Measurements from ENCODE around the gene SUCNR1. TPM values are rescaled to one million over a fixed set of nuclear protein-coding genes. Genes with fewer than 3 reads are reported as not detected.

SUCNR1 gene
- total RNA-seq, 1 experiment from 2014 or later: not detected

DNA sequence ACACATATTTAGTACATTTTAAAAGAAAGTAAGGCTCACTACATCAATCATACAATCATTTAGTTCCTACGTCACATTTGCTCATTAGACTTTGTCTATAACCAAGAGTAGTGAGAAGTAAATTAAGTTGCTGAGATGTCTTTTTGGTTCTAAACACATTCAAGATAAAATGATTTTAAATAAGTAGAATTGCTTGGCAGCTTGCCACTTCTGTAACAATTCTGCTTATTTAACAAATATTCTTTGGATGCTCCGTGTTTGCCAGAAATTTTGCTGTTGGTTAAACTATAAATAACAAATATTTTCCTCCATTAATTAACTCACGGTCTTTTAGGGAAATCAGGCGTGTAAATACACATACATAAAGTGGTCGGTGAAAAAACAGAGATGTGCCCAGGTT lies 18.3 kb downstream of the SUCNR1 start:
- Mint-ChIP-seq H3K9me3 (peaks cover 0 to 3% of the 10 kb centered on the region in 2 experiments; a peak in 1 of 5 replicates), H3K4me3 (no peak overlapping the region), H3K27ac (no peak overlapping the region; a peak in 1 of 7 replicates), H3K27me3 (ENCODE audit: low read depth) (peaks cover 4% of the 10 kb centered on the region; the same call in 1 of the 2 replicates), H3K4me1 (peaks cover 13 to 17% of the 10 kb centered on the region in 2 experiments), H3K36me3 (ENCODE audit: insufficient read depth in 1 of 3, low read depth in 3 of 3) (no peaks in the 10 kb centered on the region; a peak in 1 of 7 replicates)
- no peak overlapping the region for H3K14ac ChIP-seq (ENCODE audit: insufficient read depth, low read length)
- H3K18ac ChIP-seq (ENCODE audit: insufficient read length, low read depth, low read length): no peak overlapping the region
- H3K79me1 ChIP-seq (ENCODE audit: insufficient read depth, low read depth, low read length, poor library complexity, severe bottlenecking): no peaks in the 10 kb centered on the region
- no peaks in the 10 kb centered on the region for H3K4me1 ChIP-seq (ENCODE audit: insufficient read depth, low read length)
- H2AK5ac ChIP-seq (ENCODE audit: insufficient read length, low read length): no peak overlapping the region
- no peaks in the 10 kb centered on the region for H4K20me1 ChIP-seq (ENCODE audit: control insufficient read depth, insufficient read depth, insufficient read length)
- no peak overlapping the region for H3K56ac ChIP-seq (ENCODE audit: insufficient read length, low read depth, low read length)
- H3K27ac ChIP-seq (ENCODE audit: insufficient read length, low read depth, low read length): no peak overlapping the region
- H3K27me3 ChIP-seq (ENCODE audit: insufficient read depth, low read length): no peaks in the 10 kb centered on the region
- no peak overlapping the region for H3K9ac ChIP-seq (ENCODE audit: extremely low read depth, insufficient read length, low read length)
- H4K91ac ChIP-seq (ENCODE audit: insufficient read length, low read depth, low read length): no peak overlapping the region
- H3K4ac ChIP-seq (ENCODE audit: low read depth, low read length): no peak overlapping the region
- H4K8ac ChIP-seq (replicated peaks; ENCODE audit: insufficient read length, low read depth, low read length): no peak overlapping the region
- H2BK15ac ChIP-seq (ENCODE audit: low read depth, low read length): no peak overlapping the region
- no peak overlapping the region for H3K4me2 ChIP-seq (ENCODE audit: insufficient read depth, insufficient read length, low read length)
- H3K23me2 ChIP-seq (ENCODE audit: insufficient read length, low read depth, low read length, poor library complexity, severe bottlenecking): no peaks in the 10 kb centered on the region
- no peak overlapping the region for H2AFZ ChIP-seq (ENCODE audit: low read length)
- H2BK20ac ChIP-seq (ENCODE audit: low read depth, low read length, poor library complexity, severe bottlenecking): no peak overlapping the region
- H2BK12ac ChIP-seq (ENCODE audit: insufficient read length, low read depth, low read length): no peak overlapping the region
- H3K23ac ChIP-seq (ENCODE audit: insufficient read length, low read depth, low read length): no peak overlapping the region
- no peak overlapping the region for H2BK5ac ChIP-seq (ENCODE audit: insufficient read length, low read length)
- no peak overlapping the region for H3T11ph ChIP-seq (ENCODE audit: low read length)
- no peaks in the 10 kb centered on the region for H3K79me2 ChIP-seq (ENCODE audit: insufficient read depth, low read length)
- no peak for DNase-seq
- WGBS (ENCODE audit: extremely low coverage, insufficient read length, low lambda C conversion rate): no CpG with 5 or more reads among the region's 5 CpGs
- TF ChIP-seq, protein P1, sequence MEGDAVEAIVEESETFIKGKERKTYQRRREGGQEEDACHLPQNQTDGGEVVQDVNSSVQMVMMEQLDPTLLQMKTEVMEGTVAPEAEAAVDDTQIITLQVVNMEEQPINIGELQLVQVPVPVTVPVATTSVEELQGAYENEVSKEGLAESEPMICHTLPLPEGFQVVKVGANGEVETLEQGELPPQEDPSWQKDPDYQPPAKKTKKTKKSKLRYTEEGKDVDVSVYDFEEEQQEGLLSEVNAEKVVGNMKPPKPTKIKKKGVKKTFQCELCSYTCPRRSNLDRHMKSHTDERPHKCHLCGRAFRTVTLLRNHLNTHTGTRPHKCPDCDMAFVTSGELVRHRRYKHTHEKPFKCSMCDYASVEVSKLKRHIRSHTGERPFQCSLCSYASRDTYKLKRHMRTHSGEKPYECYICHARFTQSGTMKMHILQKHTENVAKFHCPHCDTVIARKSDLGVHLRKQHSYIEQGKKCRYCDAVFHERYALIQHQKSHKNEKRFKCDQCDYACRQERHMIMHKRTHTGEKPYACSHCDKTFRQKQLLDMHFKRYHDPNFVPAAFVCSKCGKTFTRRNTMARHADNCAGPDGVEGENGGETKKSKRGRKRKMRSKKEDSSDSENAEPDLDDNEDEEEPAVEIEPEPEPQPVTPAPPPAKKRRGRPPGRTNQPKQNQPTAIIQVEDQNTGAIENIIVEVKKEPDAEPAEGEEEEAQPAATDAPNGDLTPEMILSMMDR (conservative IDR thresholded peaks at IDR 0.05): no peak
- H2BK120ac ChIP-seq (ENCODE audit: low read depth, low read length, poor library complexity, severe bottlenecking): no peak overlapping the region
- no peaks in the 10 kb centered on the region for H3K9me3 ChIP-seq (ENCODE audit: control insufficient read depth, low read depth, low read length)
- no peak overlapping the region for H4K5ac ChIP-seq (ENCODE audit: insufficient read length, low read depth, low read length)

Data from H9 (cell line).